Chondrocyte (in vitro differentiated cells): ENCODE results near the gene FTSJ3. TPM values are rescaled to one million over a fixed set of nuclear protein-coding genes. Genes with fewer than 3 reads are reported as not detected.

Experiments used
- DNase-seq: peaks from one replicate; pipeline ENCODE4 v3.0.0; 2021; ENCODE audit warnings: mixed read lengths, low spot score
- H3K27ac Mint-ChIP-seq: one replicate; pipeline ENCODE4 v1.8.0; 2021; ENCODE audit warnings: mild to moderate bottlenecking, moderate library complexity, mixed read lengths; ENCODE audit not compliant: unreplicated experiment
- H3K27me3 Mint-ChIP-seq: 2 replicates; pipeline ENCODE4 v1.8.0; 2021; ENCODE audit warnings: low read depth, mixed read lengths
- H3K36me3 Mint-ChIP-seq: 2 replicates; pipeline ENCODE4 v1.8.0; 2021; ENCODE audit warnings: low read depth, mixed read lengths
- H3K4me1 Mint-ChIP-seq: 2 replicates; pipeline ENCODE4 v1.8.0; 2021; ENCODE audit warnings: low read depth, mild to moderate bottlenecking, mixed read lengths
- H3K4me3 Mint-ChIP-seq: one replicate; pipeline ENCODE4 v1.8.0; 2021; ENCODE audit warnings: mild to moderate bottlenecking, moderate library complexity, mixed read lengths; ENCODE audit not compliant: unreplicated experiment
- H3K9me3 Mint-ChIP-seq: 2 replicates; pipeline ENCODE4 v1.8.0; 2021; ENCODE audit warnings: low read depth, mixed read lengths
- total RNA-seq: library from RNA; stranded (reverse); gene quantifications from 3 replicates; pipeline ENCODE4 v1.2.1, GENCODE V29; 2021
- TF ChIP-seq, protein P1 (sequence below): fragments of 200-600 bp; sonication (generic); IDR thresholded peaks from 2 replicates; pipeline ENCODE4 v1.5.0; 2021; ENCODE audit warnings: antibody characterized with exemption, mild to moderate bottlenecking, moderate library complexity

Gene FTSJ3
- total RNA-seq, 1 donor from 2014 or later = 26.5 TPM

DNA sequence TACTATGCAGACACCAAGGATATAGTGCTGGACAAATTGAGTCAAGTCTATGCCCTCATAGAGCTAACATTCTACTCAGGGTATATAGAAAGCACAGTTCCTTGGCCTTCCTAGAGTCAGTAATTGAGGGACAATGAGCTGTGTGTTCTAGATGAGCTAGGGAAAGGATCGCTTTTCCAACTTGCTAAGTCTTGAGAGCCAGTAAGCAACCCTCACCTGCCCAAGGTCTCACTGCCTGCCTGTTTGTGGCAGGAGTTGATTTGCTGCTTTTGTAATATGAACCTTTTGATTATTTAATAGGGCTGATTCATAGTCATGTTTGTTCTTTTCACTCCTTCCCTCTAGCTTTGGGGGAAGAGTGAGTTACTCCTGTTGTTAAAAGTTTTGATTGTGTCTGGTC is 47.0 kb downstream of the FTSJ3 start:
- peak overlapping the region; percentile 22 for H3K27ac Mint-ChIP-seq
- DNase-seq = no peak
- TF ChIP-seq, protein P1, sequence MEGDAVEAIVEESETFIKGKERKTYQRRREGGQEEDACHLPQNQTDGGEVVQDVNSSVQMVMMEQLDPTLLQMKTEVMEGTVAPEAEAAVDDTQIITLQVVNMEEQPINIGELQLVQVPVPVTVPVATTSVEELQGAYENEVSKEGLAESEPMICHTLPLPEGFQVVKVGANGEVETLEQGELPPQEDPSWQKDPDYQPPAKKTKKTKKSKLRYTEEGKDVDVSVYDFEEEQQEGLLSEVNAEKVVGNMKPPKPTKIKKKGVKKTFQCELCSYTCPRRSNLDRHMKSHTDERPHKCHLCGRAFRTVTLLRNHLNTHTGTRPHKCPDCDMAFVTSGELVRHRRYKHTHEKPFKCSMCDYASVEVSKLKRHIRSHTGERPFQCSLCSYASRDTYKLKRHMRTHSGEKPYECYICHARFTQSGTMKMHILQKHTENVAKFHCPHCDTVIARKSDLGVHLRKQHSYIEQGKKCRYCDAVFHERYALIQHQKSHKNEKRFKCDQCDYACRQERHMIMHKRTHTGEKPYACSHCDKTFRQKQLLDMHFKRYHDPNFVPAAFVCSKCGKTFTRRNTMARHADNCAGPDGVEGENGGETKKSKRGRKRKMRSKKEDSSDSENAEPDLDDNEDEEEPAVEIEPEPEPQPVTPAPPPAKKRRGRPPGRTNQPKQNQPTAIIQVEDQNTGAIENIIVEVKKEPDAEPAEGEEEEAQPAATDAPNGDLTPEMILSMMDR = no peak
- no peaks in the 10 kb centered on the region for H3K9me3 Mint-ChIP-seq
- no peaks in the 10 kb centered on the region for H3K27me3 Mint-ChIP-seq
- peaks cover 12% of the 10 kb centered on the region for H3K36me3 Mint-ChIP-seq
- peaks cover 41% of the 10 kb centered on the region for H3K4me1 Mint-ChIP-seq
- H3K4me3 Mint-ChIP-seq = no peak overlapping the region

- TF ChIP-seq, protein P1 = no peak
- Mint-ChIP-seq H3K27me3 (no peaks in the 10 kb centered on the region), H3K4me3 (peak overlapping the region; percentile 96), H3K9me3 (no peaks in the 10 kb centered on the region), H3K4me1 (peaks cover 43% of the 10 kb centered on the region), H3K36me3 (peaks cover 8% of the 10 kb centered on the region), H3K27ac (peak overlapping the region; percentile 99)
- no peak for DNase-seq
Observed at GRCh38 chr17:63775420-63775819, 52.0 kb downstream of the FTSJ3 start.

DNA sequence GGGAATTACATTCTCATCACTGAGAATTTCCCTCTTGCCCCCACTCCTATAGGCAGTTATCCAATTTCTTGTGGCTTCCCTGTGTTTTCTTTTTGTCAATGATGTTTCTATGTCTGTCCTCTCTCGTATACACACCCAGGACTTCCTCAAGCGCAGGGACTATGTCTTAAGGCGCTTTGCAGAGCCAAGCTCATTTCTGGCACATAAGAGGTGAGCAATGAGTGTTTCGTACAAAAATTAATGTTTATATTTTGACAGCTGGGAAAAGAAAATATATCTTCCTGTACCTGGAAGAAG is 52.5 kb downstream of the FTSJ3 start:
- Mint-ChIP-seq H3K36me3 (peaks cover 8% of the 10 kb centered on the region), H3K27ac (peak overlapping the region; percentile 99), H3K9me3 (no peaks in the 10 kb centered on the region), H3K4me1 (peaks cover 42% of the 10 kb centered on the region), H3K27me3 (no peaks in the 10 kb centered on the region), H3K4me3 (peak overlapping the region; percentile 96)
- TF ChIP-seq, protein P1 = no peak
- DNase-seq = no peak

- TF ChIP-seq, protein P1 = peak; percentile 54
- peaks cover 6% of the 10 kb centered on the region for H3K36me3 Mint-ChIP-seq
- no peaks in the 10 kb centered on the region for H3K27me3 Mint-ChIP-seq
- DNase-seq = no peak
- peak within 1 kb of the TSS; percentile 96 for H3K4me3 Mint-ChIP-seq
- peaks cover 39% of the 10 kb centered on the region for H3K4me1 Mint-ChIP-seq
- no peaks in the 10 kb centered on the region for H3K9me3 Mint-ChIP-seq
- peak within 1 kb of the TSS; percentile 99 for H3K27ac Mint-ChIP-seq
Observed at GRCh38 chr17:63774141-63774968, 53.1 kb downstream of the FTSJ3 start, which contains the start of gene DDX42. DDX42 (plus strand) TSS chr17:63774170; CDS start chr17:63787050, 12,880 bp downstream.

DNA sequence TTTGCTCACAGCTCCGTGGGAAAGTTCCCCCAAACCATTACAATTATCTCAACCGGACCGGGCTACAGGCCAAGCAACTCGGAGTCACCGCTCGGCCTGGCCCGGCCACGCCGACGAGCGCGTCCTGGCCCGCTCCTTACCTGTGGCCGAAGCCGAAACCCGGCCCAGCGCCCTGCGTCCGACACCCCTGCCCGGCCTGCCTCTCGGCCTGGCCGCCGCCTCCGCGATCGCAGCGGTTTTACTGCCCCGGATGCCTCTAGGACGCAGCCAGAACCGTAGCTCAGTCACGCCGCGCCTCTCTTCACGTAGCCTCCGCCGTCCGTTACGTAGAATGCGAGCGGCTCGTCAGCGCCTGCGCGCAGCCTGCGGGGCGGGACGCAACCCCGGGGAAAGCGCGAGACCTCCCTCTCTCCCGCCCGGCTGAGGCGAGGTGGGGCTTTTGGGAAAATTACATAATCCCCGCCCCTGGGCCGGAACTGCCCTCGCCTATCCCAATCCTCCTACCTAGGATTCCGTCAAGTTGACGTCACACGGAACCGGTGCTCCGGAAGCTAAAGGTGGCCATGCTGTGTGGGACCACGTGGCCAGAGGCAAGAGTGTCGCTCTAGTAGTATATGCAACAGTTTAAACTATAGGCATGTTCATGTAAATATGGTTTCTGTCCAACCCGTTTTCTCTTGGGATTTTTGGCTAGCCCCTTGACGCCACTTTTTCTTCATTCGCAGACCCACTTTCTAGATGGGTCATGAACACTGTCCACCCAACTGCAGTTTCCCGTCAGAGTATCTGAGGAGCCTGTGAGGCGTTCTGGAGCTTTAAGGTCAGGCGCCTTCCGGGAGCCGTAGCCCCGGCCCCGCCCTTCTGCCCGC is 54.0 kb downstream of the FTSJ3 start, which contains the start of gene CCDC47:
TSS of gene CCDC47 (minus strand) at position 326 of the 869 bp plus-strand sequence. CDS start 7,422 bp downstream, outside the sequence.
- peaks cover 5% of the 10 kb centered on the region for H3K36me3 Mint-ChIP-seq
- no peaks in the 10 kb centered on the region for H3K27me3 Mint-ChIP-seq
- H3K4me1 Mint-ChIP-seq = peaks cover 37% of the 10 kb centered on the region
- TF ChIP-seq, protein P1 = no peak
- peak; percentile 99 for DNase-seq
- peak within 1 kb of the TSS; percentile 99 for H3K27ac Mint-ChIP-seq
- H3K9me3 Mint-ChIP-seq = no peaks in the 10 kb centered on the region
- H3K4me3 Mint-ChIP-seq = peak within 1 kb of the TSS; percentile 96
